ENCODE data around the gene SLC9A8. TPM values are rescaled to one million over a fixed set of nuclear protein-coding genes. Genes with fewer than 3 reads are reported as not detected.

Gene SLC9A8
- total and polyA plus RNA-seq, 9 of the 15 experiments (the other 6 are each of a cell fraction or from before 2014, with no cell fraction given), result 0.56 to 9.7 (median 5.0) TPM

DNA sequence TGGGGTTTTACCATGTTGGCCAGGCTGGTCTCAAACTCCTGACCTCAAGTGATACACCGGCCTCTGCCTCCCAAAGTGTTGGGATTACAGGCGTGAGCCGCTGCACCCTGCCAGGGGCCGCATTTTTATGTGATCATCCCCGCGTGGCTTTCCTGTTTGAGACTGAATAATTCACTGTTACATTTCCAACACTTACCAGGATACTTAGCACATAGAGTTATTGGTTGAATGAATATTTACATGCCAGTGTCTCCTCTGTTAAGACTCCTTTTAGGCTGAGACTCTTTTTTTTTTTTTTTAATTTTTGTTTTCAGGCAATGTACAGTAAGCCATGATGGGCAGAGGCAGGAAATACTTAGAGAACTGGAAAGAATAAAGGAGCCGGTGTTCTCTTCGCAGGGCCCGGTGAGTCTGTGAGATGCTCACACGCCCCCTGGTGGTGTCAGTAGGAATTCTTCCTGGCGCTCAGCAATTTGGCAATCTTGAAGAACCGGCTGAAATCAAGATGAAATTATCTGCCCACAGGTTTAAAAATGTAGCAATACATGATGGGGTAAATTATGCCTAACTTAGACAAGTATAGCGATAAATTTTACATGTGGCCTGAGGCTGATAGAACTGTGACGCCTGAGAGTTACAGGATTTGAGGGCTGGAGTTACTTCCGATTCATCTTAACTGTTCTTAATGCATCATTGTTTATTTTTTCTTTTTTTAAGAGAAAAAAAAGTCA, 115.9 kb downstream of the SLC9A8 start (continued):
- TF ChIP-seq, protein P1, sequence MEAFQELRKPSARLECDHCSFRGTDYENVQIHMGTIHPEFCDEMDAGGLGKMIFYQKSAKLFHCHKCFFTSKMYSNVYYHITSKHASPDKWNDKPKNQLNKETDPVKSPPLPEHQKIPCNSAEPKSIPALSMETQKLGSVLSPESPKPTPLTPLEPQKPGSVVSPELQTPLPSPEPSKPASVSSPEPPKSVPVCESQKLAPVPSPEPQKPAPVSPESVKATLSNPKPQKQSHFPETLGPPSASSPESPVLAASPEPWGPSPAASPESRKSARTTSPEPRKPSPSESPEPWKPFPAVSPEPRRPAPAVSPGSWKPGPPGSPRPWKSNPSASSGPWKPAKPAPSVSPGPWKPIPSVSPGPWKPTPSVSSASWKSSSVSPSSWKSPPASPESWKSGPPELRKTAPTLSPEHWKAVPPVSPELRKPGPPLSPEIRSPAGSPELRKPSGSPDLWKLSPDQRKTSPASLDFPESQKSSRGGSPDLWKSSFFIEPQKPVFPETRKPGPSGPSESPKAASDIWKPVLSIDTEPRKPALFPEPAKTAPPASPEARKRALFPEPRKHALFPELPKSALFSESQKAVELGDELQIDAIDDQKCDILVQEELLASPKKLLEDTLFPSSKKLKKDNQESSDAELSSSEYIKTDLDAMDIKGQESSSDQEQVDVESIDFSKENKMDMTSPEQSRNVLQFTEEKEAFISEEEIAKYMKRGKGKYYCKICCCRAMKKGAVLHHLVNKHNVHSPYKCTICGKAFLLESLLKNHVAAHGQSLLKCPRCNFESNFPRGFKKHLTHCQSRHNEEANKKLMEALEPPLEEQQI (IDR thresholded peaks at IDR 0.05), result no peak
- TF ChIP-seq, protein P2, sequence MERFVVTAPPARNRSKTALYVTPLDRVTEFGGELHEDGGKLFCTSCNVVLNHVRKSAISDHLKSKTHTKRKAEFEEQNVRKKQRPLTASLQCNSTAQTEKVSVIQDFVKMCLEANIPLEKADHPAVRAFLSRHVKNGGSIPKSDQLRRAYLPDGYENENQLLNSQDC (CRISPR knock-in tag; IDR thresholded peaks at IDR 0.05), result no peak
- TF ChIP-seq CSDE1 (IDR thresholded peaks at IDR 0.05), result no peak
- TF ChIP-seq HSF4 (CRISPR knock-in tag; IDR thresholded peaks at IDR 0.05; ENCODE audit: borderline replicate concordance), result no peak
- TF ChIP-seq, protein P3, sequence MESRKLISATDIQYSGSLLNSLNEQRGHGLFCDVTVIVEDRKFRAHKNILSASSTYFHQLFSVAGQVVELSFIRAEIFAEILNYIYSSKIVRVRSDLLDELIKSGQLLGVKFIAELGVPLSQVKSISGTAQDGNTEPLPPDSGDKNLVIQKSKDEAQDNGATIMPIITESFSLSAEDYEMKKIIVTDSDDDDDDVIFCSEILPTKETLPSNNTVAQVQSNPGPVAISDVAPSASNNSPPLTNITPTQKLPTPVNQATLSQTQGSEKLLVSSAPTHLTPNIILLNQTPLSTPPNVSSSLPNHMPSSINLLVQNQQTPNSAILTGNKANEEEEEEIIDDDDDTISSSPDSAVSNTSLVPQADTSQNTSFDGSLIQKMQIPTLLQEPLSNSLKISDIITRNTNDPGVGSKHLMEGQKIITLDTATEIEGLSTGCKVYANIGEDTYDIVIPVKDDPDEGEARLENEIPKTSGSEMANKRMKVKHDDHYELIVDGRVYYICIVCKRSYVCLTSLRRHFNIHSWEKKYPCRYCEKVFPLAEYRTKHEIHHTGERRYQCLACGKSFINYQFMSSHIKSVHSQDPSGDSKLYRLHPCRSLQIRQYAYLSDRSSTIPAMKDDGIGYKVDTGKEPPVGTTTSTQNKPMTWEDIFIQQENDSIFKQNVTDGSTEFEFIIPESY (CRISPR knock-in tag; IDR thresholded peaks at IDR 0.05), result no peak
- TF ChIP-seq, protein P4, sequence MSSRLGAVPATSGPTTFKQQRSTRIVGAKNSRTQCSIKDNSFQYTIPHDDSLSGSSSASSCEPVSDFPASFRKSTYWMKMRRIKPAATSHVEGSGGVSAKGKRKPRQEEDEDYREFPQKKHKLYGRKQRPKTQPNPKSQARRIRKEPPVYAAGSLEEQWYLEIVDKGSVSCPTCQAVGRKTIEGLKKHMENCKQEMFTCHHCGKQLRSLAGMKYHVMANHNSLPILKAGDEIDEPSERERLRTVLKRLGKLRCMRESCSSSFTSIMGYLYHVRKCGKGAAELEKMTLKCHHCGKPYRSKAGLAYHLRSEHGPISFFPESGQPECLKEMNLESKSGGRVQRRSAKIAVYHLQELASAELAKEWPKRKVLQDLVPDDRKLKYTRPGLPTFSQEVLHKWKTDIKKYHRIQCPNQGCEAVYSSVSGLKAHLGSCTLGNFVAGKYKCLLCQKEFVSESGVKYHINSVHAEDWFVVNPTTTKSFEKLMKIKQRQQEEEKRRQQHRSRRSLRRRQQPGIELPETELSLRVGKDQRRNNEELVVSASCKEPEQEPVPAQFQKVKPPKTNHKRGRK (tag; IDR thresholded peaks at IDR 0.05), result no peak
- no peak for TF ChIP-seq ZNF586 (CRISPR knock-in tag; conservative IDR thresholded peaks at IDR 0.05)
- no peak for TF ChIP-seq BHLHE40 (IDR thresholded peaks at IDR 0.05; ENCODE audit: low read length)
- TF ChIP-seq, protein P5, sequence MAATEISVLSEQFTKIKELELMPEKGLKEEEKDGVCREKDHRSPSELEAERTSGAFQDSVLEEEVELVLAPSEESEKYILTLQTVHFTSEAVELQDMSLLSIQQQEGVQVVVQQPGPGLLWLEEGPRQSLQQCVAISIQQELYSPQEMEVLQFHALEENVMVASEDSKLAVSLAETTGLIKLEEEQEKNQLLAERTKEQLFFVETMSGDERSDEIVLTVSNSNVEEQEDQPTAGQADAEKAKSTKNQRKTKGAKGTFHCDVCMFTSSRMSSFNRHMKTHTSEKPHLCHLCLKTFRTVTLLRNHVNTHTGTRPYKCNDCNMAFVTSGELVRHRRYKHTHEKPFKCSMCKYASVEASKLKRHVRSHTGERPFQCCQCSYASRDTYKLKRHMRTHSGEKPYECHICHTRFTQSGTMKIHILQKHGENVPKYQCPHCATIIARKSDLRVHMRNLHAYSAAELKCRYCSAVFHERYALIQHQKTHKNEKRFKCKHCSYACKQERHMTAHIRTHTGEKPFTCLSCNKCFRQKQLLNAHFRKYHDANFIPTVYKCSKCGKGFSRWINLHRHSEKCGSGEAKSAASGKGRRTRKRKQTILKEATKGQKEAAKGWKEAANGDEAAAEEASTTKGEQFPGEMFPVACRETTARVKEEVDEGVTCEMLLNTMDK (IDR thresholded peaks at IDR 0.05; ENCODE audit: borderline replicate concordance, insufficient read depth, low read depth, low read length, poor library complexity, severe bottlenecking), result peak; percentile 55
- TF ChIP-seq, protein P6, sequence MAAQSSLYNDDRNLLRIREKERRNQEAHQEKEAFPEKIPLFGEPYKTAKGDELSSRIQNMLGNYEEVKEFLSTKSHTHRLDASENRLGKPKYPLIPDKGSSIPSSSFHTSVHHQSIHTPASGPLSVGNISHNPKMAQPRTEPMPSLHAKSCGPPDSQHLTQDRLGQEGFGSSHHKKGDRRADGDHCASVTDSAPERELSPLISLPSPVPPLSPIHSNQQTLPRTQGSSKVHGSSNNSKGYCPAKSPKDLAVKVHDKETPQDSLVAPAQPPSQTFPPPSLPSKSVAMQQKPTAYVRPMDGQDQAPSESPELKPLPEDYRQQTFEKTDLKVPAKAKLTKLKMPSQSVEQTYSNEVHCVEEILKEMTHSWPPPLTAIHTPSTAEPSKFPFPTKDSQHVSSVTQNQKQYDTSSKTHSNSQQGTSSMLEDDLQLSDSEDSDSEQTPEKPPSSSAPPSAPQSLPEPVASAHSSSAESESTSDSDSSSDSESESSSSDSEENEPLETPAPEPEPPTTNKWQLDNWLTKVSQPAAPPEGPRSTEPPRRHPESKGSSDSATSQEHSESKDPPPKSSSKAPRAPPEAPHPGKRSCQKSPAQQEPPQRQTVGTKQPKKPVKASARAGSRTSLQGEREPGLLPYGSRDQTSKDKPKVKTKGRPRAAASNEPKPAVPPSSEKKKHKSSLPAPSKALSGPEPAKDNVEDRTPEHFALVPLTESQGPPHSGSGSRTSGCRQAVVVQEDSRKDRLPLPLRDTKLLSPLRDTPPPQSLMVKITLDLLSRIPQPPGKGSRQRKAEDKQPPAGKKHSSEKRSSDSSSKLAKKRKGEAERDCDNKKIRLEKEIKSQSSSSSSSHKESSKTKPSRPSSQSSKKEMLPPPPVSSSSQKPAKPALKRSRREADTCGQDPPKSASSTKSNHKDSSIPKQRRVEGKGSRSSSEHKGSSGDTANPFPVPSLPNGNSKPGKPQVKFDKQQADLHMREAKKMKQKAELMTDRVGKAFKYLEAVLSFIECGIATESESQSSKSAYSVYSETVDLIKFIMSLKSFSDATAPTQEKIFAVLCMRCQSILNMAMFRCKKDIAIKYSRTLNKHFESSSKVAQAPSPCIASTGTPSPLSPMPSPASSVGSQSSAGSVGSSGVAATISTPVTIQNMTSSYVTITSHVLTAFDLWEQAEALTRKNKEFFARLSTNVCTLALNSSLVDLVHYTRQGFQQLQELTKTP (IDR thresholded peaks at IDR 0.05; ENCODE audit: low read depth in 1 of 2, partially characterized antibody in 2 of 2), result peak in 1 of 2 experiments; percentile 22
- TF ChIP-seq, protein P7, sequence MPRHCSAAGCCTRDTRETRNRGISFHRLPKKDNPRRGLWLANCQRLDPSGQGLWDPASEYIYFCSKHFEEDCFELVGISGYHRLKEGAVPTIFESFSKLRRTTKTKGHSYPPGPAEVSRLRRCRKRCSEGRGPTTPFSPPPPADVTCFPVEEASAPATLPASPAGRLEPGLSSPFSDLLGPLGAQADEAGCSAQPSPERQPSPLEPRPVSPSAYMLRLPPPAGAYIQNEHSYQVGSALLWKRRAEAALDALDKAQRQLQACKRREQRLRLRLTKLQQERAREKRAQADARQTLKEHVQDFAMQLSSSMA (CRISPR knock-in tag; IDR thresholded peaks at IDR 0.05), result no peak

Measured in K562 (cell line).